Measurements from ENCODE around the gene STX7.

The STX7 gene

GRCh38 chr6:132446855-132447241 is 66.1 kb downstream of the STX7 start (continued):
- no peak for TF ChIP-seq ZNF112 (tag by site-specific recombination; IDR thresholded peaks at IDR 0.05)
- no peak for TF ChIP-seq ZNF302 (tag by site-specific recombination; IDR thresholded peaks at IDR 0.05; ENCODE audit: low read depth)
- TF ChIP-seq ZNF335 (tag by site-specific recombination; conservative IDR thresholded peaks at IDR 0.05) = no peak
- no peak for TF ChIP-seq ZNF843 (tag by site-specific recombination; IDR thresholded peaks at IDR 0.05)
- no peak for TF ChIP-seq ZNF585B (tag by site-specific recombination; IDR thresholded peaks at IDR 0.05)
- TF ChIP-seq ZBTB11 (tag by site-specific recombination; conservative IDR thresholded peaks at IDR 0.05; ENCODE audit: low read depth) = no peak
- TF ChIP-seq ZNF423 (tag by site-specific recombination; IDR thresholded peaks at IDR 0.05) = no peak
- no peak for TF ChIP-seq ZNF146 (tag by site-specific recombination; IDR thresholded peaks at IDR 0.05)
- no peak for TF ChIP-seq FEZF1 (tag by site-specific recombination; IDR thresholded peaks at IDR 0.05)
- TF ChIP-seq ZNF529 (tag by site-specific recombination; IDR thresholded peaks at IDR 0.05; ENCODE audit: insufficient replicate concordance) = no peak

DNA sequence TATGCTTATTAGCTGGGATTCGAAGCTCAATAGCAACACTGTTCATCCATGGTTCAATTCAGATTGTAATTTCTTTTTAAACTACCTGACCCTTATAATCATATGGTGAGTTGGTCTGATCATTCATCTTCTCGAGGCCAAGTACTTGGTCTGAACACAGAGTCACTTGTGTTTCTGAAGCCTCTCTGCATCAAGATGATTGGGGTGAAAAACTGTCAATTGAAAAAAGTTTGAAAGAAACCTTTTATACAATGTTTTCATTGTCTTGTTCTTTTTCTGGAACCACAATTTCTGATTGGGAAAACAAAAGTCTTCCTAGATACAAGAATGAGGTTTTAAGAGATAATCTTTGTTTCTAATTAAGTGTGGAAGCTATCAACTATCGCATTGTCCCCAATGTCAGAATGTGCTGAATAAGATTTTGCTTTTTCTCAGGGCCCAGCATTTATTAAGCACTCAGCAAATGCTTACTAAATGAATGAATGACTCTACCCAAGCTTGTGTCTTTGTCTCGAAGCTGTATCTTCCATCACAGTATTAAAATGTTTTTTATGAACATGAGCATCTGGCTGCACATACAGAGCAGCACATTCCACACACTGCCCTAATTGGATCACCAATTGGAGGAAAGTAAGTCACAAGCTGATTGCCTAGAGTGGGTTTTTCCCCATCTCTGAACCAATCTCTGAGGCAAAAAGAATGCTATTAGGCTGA is 66.6 kb downstream of the STX7 start:
- no peak overlapping the region for H3K4me3 ChIP-seq (ENCODE audit: low read depth, low read length)
- no peak overlapping the region for H3K27ac ChIP-seq (ENCODE audit: extremely low read depth, low read depth, low read length)
- POLR2A ChIA-PET = no interaction called here
- TF ChIP-seq ZNF324 (tag by site-specific recombination; IDR thresholded peaks at IDR 0.05) = no peak
- TF ChIP-seq BCL11A (tag by site-specific recombination; IDR thresholded peaks at IDR 0.05; ENCODE audit: low read depth) = no peak
- TF ChIP-seq, protein P1, sequence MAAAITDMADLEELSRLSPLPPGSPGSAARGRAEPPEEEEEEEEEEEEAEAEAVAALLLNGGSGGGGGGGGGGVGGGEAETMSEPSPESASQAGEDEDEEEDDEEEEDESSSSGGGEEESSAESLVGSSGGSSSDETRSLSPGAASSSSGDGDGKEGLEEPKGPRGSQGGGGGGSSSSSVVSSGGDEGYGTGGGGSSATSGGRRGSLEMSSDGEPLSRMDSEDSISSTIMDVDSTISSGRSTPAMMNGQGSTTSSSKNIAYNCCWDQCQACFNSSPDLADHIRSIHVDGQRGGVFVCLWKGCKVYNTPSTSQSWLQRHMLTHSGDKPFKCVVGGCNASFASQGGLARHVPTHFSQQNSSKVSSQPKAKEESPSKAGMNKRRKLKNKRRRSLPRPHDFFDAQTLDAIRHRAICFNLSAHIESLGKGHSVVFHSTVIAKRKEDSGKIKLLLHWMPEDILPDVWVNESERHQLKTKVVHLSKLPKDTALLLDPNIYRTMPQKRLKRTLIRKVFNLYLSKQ (tag by site-specific recombination; IDR thresholded peaks at IDR 0.05; ENCODE audit: borderline replicate concordance) = no peak
- H3K4me1 ChIP-seq (ENCODE audit: control insufficient read depth, insufficient read depth, low read length) = no peaks in the 10 kb centered on the region
- H3K36me3 ChIP-seq (ENCODE audit: control insufficient read depth in 2 of 2, insufficient read depth in 1 of 2, low read length in 2 of 2) = peaks cover 0 to 7% of the 10 kb centered on the region in 2 experiments; a peak in 2 of 3 replicates
- no peaks in the 10 kb centered on the region for H3K9me3 ChIP-seq (ENCODE audit: control insufficient read depth, insufficient read depth, low read depth, low read length)
- CTCF ChIA-PET = interaction anchor here (2.4 kb wide), 1 partner anchor 167 kb away, joined by 11 read pairs; no protein-coding TSS in a partner anchor

DNA sequence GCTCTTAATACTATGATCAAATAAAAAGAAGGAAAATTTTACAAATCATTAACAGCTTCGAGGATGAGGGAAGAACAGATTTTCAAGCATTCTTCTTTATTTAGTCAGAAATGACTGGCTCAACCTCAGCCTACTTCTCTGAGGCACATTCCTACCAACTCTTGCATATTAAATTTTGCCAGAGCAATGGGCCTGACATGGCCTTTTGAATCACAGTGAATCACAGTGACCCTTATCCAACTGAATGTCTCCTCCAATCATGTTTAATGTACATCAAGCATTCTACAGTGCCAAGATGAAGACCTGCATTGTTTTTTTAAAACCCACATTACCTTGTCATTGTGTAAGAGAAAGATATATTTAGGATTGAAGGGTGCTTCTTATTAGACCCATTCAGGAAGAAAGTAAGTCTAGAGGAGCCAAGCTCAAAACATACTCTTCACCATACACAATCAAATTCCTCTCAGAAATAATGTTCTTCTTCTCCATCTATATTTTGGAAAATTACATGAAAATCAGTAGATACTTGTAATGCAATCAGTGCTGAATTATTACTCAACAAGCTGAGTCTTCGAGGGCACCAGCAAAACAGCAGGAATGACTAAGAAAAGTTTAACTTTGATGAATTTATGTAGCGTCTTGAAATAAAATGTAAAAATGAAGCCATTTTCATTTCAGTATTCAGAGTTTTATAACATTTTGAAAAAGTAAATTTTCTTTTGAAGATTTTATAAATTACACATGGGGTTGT is 67.5 kb downstream of the STX7 start:
- ChIA-PET CTCF (interaction anchor here (2.4 kb wide), 1 partner anchor 166 kb away, joined by 11 read pairs; no protein-coding TSS in a partner anchor), POLR2A (no interaction called here)
- Histone ChIP-seq H3K4me1 (ENCODE audit: control insufficient read depth, insufficient read depth, low read length) (no peaks in the 10 kb centered on the region), H3K27ac (ENCODE audit: extremely low read depth, low read depth, low read length) (no peak overlapping the region), H3K4me3 (ENCODE audit: low read depth, low read length) (no peak overlapping the region), H3K36me3 (ENCODE audit: control insufficient read depth in 2 of 2, insufficient read depth in 1 of 2, low read length in 2 of 2) (peaks cover 0 to 7% of the 10 kb centered on the region in 2 experiments; a peak in 1 of 3 replicates), H3K9me3 (ENCODE audit: control insufficient read depth, insufficient read depth, low read depth, low read length) (no peaks in the 10 kb centered on the region)
- no peak for TF ChIP-seq ZNF837 (tag by site-specific recombination; IDR thresholded peaks at IDR 0.05)
- TF ChIP-seq ZNF76 (tag by site-specific recombination; IDR thresholded peaks at IDR 0.05; ENCODE audit: borderline replicate concordance, low read depth) = no peak
- no peak for TF ChIP-seq ZNF660 (tag by site-specific recombination; IDR thresholded peaks at IDR 0.05)
- no peak for TF ChIP-seq SALL2 (tag by site-specific recombination; IDR thresholded peaks at IDR 0.05; ENCODE audit: borderline replicate concordance)
- no peak for TF ChIP-seq ZNF114 (tag by site-specific recombination; IDR thresholded peaks at IDR 0.05)
- TF ChIP-seq HOXC10 (CRISPR knock-in tag; IDR thresholded peaks at IDR 0.05) = no peak
- no peak for TF ChIP-seq REST (tag by site-specific recombination; IDR thresholded peaks at IDR 0.05)
